A204.1 (cell line): ENCODE data around the gene FHIT.

Experiments used
- FAIRE-seq: peaks from 2 replicates; lab custom pipeline; 2012; peaks lifted over from hg19 to GRCh38; lab: Jason Lieb, UNC

FHIT gene

GRCh38 chr3:60096403-60096802 is 1154.8 kb downstream of the FHIT start:
- FAIRE-seq = no peak

DNA sequence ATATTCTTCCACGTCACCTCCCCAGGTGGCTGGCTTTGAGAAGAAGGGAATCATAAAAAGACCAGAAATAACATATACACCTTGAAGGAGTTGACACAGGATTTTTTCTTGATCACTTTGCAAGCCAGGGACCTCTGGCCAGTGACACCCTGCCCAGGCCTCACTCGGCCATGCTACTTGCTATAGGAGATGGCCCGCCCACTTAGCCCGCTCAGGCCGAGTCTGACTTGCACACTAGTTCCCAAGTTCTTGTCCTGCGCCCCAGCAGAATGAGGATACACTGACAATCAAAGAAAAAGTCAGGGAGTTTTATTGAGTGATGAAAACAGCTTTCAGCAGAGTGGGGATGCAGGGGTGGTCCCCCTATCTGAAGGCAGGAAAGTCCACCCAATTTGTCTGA is 1155.3 kb downstream of the FHIT start:
- no peak for FAIRE-seq

DNA sequence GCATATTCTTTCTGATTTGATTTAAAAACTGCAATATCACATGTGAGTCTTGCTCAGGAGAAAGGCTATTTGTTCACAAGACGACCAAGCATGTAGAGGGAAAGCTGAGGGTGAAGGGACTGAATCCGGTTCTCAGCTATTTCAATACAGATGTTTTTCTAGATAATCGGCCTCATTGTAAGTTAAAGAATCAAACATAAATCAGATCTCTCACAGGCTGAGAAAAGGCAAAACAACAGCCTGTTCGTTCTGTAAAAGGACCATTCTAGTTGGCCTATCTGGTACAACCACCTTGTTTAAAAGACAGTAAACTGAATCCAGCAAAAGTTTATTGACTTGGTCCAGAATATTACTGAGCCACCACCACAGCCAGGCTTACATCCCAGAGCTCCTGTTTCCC is 1155.7 kb downstream of the FHIT start:
- FAIRE-seq = no peak

DNA sequence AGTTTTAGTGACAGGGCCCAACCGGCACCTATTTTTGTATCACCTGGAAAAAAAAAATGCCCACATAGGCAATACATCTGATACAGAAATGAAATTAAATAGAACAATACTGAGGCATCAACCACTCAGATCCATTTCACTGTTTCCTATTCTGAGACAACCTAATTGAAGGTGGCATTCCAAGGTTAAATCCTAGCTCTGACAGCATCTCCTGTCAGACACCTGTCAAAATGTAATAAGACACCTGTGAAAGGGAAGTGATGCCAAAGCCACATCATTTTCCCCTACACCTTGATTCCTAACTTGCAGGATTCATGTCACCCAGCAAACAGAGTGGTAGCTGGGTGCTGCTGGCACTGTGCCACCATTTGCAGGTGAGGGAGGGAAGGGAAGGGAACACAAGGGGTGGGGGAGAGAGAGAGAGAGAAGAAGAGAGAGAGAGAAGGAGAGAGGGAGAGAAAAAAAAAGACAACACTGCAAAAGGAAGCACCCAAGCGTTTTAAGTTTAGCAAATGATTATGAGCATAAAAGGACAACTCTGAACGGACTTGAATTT is 1156.8 kb downstream of the FHIT start:
- no peak for FAIRE-seq

- no peak for FAIRE-seq
Measured at GRCh38 chr3:60090548-60090947, 1160.7 kb downstream of the FHIT start.

DNA sequence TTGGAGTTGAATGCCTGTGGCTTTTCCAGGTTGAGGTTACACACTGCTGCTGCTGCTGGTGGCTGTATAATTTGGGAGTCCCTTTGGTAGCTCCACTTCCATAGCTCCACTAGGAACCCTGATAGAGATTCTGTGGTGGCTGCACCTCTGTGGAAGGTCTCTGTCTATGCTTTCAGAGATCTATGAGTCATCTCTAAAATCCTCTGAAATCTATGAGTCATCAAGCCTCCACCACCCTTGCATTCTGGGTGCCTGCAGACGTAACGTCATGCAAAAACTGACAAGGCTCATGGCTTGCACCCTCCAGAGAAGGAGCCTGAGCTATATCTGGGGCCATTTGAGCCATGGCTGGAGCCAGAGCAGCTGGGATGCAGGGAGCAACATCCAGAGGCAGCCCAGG is 1164.4 kb downstream of the FHIT start:
- FAIRE-seq = no peak

DNA sequence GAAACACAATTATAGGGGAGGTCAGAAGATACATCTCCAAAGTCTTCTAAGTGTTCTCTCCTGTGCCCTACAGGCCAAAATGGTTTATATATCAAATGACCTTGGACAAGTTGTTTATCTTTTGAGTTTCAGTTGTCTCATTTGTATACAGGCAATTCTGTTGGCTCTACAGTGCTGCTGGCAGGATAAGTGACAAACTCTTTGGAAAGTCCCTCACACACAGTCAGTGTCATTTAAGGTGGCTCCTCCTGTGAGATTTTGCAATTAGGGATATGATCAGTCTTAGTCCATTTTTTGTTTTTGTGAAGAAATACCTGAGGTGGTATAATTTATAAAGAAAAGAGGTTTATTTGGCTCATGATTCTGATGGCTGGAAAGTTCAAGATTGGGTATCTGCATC is 1165.6 kb downstream of the FHIT start:
- no peak for FAIRE-seq

DNA sequence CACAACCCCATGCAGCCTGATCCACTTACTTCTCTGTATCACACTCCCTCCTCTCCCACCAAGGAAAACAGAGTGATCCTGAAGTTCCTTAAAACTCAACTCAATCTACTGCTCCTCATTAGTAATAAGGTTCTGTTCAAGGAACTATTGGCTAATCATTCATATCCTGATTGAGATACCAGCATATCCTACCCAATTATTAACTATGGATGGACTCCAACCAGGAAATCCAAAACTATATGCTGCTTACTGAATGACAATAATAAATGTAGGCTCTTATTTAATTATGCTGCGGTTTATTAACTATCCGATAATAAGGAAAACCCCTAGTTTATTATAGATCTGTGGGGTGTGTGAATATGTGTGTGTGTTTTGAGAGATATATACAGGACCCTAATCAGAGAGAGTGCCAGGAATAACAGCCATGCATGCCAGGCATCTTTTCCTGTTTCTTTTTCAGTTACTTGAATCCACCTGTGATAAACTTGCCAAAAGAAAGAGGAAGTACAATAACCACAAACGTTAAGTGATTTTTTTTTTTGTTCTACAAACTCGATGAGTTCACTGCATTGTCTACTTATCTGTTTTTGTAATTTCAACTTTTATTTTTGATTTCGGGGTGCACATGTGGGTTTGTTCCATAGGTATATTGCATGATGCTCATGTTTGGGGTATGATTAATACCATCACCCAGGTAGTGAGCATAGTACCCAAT is 1169.7 kb downstream of the FHIT start:
- FAIRE-seq = no peak

- no peak for FAIRE-seq
Measured at GRCh38 chr3:60080648-60081047, 1170.6 kb downstream of the FHIT start.

GRCh38 chr3:60079076-60079475 is 1172.2 kb downstream of the FHIT start:
- no peak for FAIRE-seq

- no peak for FAIRE-seq
Measured at GRCh38 chr3:60076331-60076730, 1174.9 kb downstream of the FHIT start.

- no peak for FAIRE-seq
Measured at GRCh38 chr3:60073942-60074341, 1177.3 kb downstream of the FHIT start.

GRCh38 chr3:60073228-60073627 is 1178.0 kb downstream of the FHIT start:
- FAIRE-seq = no peak

DNA sequence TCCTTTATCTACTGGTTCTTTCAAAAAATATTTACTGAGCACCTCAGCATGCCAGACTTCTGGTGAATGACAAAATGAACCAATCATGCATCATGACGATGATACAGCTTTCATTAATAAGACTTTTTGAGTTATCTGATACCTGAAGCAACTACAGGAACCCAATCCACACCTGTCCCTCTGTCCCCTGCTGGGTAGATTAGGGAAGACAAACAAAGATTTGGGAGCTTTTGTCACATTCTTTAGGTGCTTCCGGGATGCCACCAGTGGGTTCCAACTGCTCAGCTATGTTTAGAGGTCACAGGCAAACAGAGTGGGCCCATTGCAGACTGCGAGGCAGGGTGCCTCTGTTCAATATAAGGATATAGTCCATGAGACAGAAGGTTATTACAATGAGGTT is 1180.9 kb downstream of the FHIT start:
- no peak for FAIRE-seq

DNA sequence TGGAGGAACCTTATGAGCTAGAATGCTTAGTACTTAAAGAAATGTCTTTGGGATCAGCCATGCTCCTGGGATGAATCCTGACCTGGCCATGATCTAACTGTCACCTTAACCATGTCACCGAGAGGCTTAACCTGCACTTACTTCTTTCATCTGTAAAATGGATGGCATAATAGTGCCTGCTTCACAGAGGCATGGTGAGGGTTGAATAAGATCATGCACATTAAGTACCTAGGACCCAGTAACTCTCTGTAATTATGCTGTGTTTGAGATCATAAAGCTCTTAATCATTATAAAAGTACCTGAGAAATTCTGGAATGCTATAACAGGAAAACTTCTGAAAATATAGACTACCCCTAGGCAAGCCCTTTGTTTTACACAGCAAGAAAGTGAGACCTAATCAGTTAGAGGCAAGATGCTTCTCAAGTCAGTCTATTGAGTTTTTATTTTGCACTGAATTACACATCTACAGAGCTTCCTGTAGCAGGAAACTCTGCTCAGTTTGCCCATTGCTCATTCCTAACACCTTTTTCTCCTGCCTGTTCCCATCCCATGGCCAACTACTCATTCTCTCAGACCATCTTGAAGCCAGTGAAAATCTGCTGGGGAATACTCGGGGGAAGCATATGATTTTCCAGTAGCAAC is 1185.9 kb downstream of the FHIT start:
- no peak for FAIRE-seq

DNA sequence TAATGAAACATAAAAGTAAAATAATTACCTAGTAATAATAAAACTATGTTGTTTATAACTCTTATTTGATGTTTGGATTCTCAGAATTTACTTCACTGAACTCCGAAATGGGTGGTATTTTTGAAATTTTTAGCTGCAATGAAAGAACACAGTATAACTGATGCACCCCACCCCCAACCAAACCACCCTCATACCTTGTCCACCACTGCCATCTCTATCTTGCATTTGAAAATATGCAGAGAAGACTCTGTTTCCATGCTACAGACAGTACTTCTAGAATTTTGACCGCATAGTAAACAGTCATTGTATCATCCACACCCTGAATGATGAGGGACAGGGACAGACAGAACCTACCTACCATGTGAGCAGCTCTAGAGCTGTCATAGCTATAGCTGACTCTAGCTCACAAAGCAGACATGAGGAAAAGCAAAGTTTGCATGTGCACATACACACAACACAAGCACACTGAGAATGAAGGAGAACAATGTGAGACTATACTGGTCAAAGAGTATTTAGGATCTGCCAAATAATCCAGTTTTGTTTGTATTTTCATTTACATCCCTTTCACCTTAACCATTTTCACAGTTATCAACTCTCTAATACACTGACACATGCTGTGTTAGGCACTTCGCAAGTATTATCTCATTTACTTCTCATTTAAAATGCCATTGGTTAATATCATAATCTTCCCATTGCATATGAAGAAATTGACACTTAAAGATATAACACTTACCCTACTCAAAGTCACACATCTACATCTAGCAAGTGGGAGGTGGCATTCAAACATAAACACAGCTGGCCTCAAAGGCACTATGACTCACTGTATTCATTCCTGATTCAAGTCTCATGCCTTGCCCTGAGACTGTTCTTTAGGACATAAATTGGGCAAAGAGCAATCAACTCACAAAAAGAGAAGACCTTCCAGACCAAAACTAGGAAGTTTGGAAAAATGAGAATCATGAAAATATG is 1186.8 kb downstream of the FHIT start:
- FAIRE-seq = no peak

DNA sequence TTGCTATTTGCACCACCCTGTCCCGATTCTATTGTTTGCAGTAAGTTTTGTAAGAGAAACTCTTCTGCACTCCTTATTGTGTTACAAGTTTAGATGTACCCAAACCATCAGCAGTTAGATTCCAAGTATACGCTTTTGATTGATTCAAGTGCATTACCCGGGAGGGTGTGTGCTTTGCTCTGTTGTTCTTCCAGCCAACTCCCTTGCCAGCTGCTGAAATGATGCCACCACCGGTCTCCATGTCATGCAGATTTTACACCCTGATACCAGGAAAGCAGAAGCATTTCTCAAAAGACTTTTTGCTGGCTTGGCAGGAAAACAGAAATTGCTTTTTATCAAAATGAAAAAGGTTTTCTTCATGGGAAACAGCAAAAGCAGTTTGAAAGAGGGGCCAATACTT is 1194.8 kb downstream of the FHIT start:
- FAIRE-seq = no peak

- no peak for FAIRE-seq
Measured at GRCh38 chr3:60055765-60056164, 1195.5 kb downstream of the FHIT start.

GRCh38 chr3:60053526-60054265 is 1197.6 kb downstream of the FHIT start:
- FAIRE-seq = peak; percentile 14

DNA sequence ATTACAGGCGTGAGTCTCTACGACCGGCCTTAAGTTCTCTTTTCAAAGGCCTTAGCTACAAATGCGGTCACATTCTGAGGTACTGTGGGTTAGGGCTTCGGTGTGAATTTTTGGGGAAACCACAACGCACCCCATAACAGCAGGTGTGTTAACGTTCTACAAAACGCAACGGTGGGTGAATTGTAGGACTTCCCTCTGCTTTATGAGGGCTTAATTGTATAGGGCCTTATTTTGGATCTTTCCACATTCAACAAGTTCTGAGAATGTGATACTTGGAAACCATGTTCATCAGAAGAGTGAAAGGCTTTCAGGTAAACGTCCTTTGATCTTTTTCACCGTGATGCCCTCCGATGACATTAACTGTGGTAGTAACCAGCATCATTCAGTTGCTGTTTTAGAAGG is 1202.8 kb downstream of the FHIT start:
- FAIRE-seq = no peak

DNA sequence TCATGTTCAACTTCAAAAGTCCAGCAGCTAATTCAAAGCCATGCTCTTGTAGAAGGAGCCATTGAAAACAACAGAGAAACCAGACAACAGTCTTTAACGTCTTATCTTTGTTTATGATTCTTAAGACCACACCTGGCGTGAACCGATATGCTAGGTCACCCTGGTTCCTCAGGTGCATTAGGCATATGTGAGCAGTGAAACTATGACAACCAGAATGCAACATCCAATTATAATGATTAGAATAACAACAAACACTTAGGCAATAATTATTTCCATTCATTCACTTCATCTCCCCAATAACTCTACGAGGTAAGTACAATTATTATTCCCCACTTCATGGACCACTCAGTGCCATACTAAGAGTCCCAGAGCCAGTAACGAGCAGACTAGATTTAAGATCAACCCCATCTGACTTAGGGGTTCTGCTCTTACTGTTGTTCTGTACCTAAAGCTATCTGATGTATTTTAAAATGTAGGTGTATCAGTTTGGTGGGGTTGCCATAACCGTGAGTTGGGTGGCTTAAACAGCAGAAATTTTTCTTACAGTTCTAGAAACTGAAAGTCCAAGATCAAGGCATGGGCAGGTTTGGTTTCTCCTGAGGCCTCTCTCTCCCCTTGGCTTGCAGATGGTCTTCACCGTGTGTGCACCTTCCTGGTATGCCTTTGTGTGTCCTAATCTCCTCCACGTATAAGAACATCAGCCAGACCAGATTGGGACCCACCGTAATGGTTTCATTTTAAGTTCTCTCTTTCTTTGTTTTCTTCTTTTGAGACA is 1203.6 kb downstream of the FHIT start:
- no peak for FAIRE-seq
